A549 treated with AZD9567 at 1 μM for 4 hours (cell line): ENCODE results near the gene GRM3. TPM values are rescaled to one million over a fixed set of nuclear protein-coding genes. Genes with fewer than 3 reads are reported as not detected.

Experiments used
- total RNA-seq: library from RNA; stranded (reverse); fragments of 200-300 nt; extraction: Qiagen RNA extraction; gene quantifications from 5 replicates; pipeline ENCODE4 v1.2.3, GENCODE V29; 2022; ENCODE audit not compliant: insufficient read depth

The GRM3 gene
- total RNA-seq = not detected in 5 replicates

DNA sequence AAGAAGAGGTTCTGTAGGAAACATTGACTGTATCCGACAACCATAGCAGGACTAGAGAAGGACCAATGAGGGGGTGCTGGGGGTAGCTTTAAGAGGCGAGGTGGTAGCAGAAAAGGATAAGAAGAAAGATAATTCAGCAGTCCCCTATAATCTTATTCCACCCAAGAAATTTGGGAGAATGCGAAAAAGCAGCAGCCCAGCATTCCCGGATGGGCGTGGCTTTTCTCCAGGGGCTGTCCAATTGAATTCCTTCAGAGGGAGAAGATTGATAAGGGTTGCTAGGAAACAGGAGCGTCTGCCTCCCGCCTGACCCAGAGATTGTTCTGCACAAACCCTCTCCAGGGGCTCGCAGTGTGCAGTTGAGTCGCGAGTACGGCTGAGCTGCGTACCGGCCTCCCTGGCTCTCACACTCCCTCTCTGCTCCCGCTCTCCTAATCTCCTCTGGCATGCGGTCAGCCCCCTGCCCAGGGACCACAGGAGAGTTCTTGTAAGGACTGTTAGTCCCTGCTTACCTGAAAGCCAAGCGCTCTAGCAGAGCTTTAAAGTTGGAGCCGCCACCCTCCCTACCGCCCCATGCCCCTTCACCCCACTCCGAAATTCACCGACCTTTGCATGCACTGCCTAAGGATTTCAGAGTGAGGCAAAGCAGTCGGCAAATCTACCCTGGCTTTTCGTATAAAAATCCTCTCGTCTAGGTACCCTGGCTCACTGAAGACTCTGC lies at the start of gene GRM3:
Gene GRM3 (plus strand): TSS at position 349 of the 721 bp plus-strand sequence. CDS start 121,237 bp downstream, outside the sequence.

